ENCODE measurements around the gene SIL1.
"Not testable (repeated sequence)": the region's sequence is repeated elsewhere in the genome, so short reads cannot be mapped to it uniquely, and the experiment has no call there.

SIL1 gene

GRCh38 chr5:139197710-139198669 is at the start of gene SIL1:
Gene SIL1 (minus strand): TSS chr5:139198368. CDS start chr5:139127843, 70,525 bp downstream.
- peak; percentile 94 to 97 for DNase-seq (ENCODE audit: low read depth in 2 of 2)

- DNase-seq (ENCODE audit: low read depth in 2 of 2) = peak; percentile 46 to 54
Observed at GRCh38 chr5:139246394-139246793, 48.2 kb upstream of the SIL1 start.

GRCh38 chr5:139245637-139246339 is 47.6 kb upstream of the SIL1 start:
- no peak for DNase-seq (ENCODE audit: low read depth in 2 of 2)

GRCh38 chr5:139243425-139243970 is 45.3 kb upstream of the SIL1 start:
- no peak for DNase-seq (ENCODE audit: low read depth in 2 of 2)

GRCh38 chr5:139241139-139241538 is 43.0 kb upstream of the SIL1 start:
- no peak for DNase-seq (ENCODE audit: low read depth in 2 of 2)

GRCh38 chr5:139236479-139236878 is 38.3 kb upstream of the SIL1 start:
- DNase-seq (ENCODE audit: low read depth in 2 of 2) = no peak

- DNase-seq (ENCODE audit: low read depth in 2 of 2) = no peak
Observed at GRCh38 chr5:139232147-139232724, 34.1 kb upstream of the SIL1 start.

GRCh38 chr5:139228201-139228803 is 30.1 kb upstream of the SIL1 start:
- no peak for DNase-seq (ENCODE audit: low read depth in 2 of 2)

GRCh38 chr5:139226131-139226530 is 28.0 kb upstream of the SIL1 start:
- no peak for DNase-seq (ENCODE audit: low read depth in 2 of 2)

- no peak for DNase-seq (ENCODE audit: low read depth in 2 of 2)
Observed at GRCh38 chr5:139223481-139223880, 25.3 kb upstream of the SIL1 start.

GRCh38 chr5:139222346-139222745 is 24.2 kb upstream of the SIL1 start:
- no peak for DNase-seq (ENCODE audit: low read depth in 2 of 2)

- not testable (repeated sequence) for DNase-seq (ENCODE audit: low read depth in 2 of 2)
Observed at GRCh38 chr5:139218038-139218437, 19.9 kb upstream of the SIL1 start.

- DNase-seq (ENCODE audit: low read depth in 2 of 2) = no peak
Observed at GRCh38 chr5:139215107-139215975, 17.2 kb upstream of the SIL1 start.

GRCh38 chr5:139214646-139215045 is 16.5 kb upstream of the SIL1 start:
- DNase-seq (ENCODE audit: low read depth in 2 of 2) = no peak

- no peak for DNase-seq (ENCODE audit: low read depth in 2 of 2)
Observed at GRCh38 chr5:139212906-139213305, 14.7 kb upstream of the SIL1 start.

GRCh38 chr5:139212486-139212885 is 14.3 kb upstream of the SIL1 start:
- DNase-seq (ENCODE audit: low read depth in 2 of 2) = no peak

GRCh38 chr5:139210585-139210984 is 12.4 kb upstream of the SIL1 start:
- no peak for DNase-seq (ENCODE audit: low read depth in 2 of 2)

- DNase-seq (ENCODE audit: low read depth in 2 of 2) = no peak
Observed at GRCh38 chr5:139207297-139208000, 9.3 kb upstream of the SIL1 start.

GRCh38 chr5:139205586-139205985 is 7.4 kb upstream of the SIL1 start:
- DNase-seq (ENCODE audit: low read depth in 2 of 2) = no peak

- no peak for DNase-seq (ENCODE audit: low read depth in 2 of 2)
Observed at GRCh38 chr5:139205124-139205523, 7.0 kb upstream of the SIL1 start.

All from stimulated activated CD4-positive, alpha-beta T cell treated with anti-CD3 and anti-CD28 coated beads, Interleukin-12 subunit alpha, Interleukin-12 subunit beta, amount 100 ng/mL, for 24 hours (primary cell).